Right kidney (tissue), 1 donor: ENCODE results near the gene TGFBR2.
"Not testable (repeated sequence)": the region's sequence is repeated elsewhere in the genome, so short reads cannot be mapped to it uniquely, and the experiment has no call there.

Experiments
- DNase-seq: peaks from one replicate; pipeline ENCODE4 v3.0.0-alpha.2; 2016

The TGFBR2 gene

GRCh38 chr3:30617069-30617468 is 10.7 kb downstream of the TGFBR2 start:
- DNase-seq = no peak

GRCh38 chr3:30617653-30618052 is 11.3 kb downstream of the TGFBR2 start:
- DNase-seq = no peak

- DNase-seq = no peak
These were observed 12.1 kb downstream of the TGFBR2 start for GRCh38 chr3:30618526-30618925.

GRCh38 chr3:30619318-30619717 is 12.9 kb downstream of the TGFBR2 start:
- no peak for DNase-seq

GRCh38 chr3:30620402-30621360 is 14.3 kb downstream of the TGFBR2 start:
- DNase-seq = no peak

GRCh38 chr3:30621576-30621975 is 15.2 kb downstream of the TGFBR2 start:
- DNase-seq = no peak

GRCh38 chr3:30622047-30622545 is 15.7 kb downstream of the TGFBR2 start:
- DNase-seq = no peak

GRCh38 chr3:30622790-30623189 is 16.4 kb downstream of the TGFBR2 start:
- no peak for DNase-seq

- DNase-seq = no peak
These were observed 16.9 kb downstream of the TGFBR2 start for GRCh38 chr3:30623351-30623750.

GRCh38 chr3:30624480-30624879 is 18.1 kb downstream of the TGFBR2 start:
- DNase-seq = not testable (repeated sequence)

GRCh38 chr3:30625541-30626438 is 19.4 kb downstream of the TGFBR2 start:
- no peak for DNase-seq

- DNase-seq = no peak
These were observed 20.2 kb downstream of the TGFBR2 start for GRCh38 chr3:30626443-30627180.

- no peak for DNase-seq
These were observed 22.0 kb downstream of the TGFBR2 start for GRCh38 chr3:30628205-30628900.

GRCh38 chr3:30628901-30629590 is 22.6 kb downstream of the TGFBR2 start:
- DNase-seq = no peak

- DNase-seq = no peak
These were observed 23.3 kb downstream of the TGFBR2 start for GRCh38 chr3:30629746-30630145.

- DNase-seq = no peak
These were observed 24.0 kb downstream of the TGFBR2 start for GRCh38 chr3:30630238-30631030.

- DNase-seq = no peak
These were observed 25.0 kb downstream of the TGFBR2 start for GRCh38 chr3:30631243-30631904.

GRCh38 chr3:30632065-30632464 is 25.7 kb downstream of the TGFBR2 start:
- DNase-seq = no peak

GRCh38 chr3:30632521-30632920 is 26.1 kb downstream of the TGFBR2 start:
- DNase-seq = no peak
